GM23338 (cell line): ENCODE results near the gene KRT8. TPM values are rescaled to one million over a fixed set of nuclear protein-coding genes. Genes with fewer than 3 reads are reported as not detected.

Experiments
- ATAC-seq: fragments of 200-7000 bp; cut with Tn5 transposase; 3 replicates; pipeline ENCODE4 v1.9.1; 2020
- DNase-seq: peaks from one replicate; pipeline ENCODE4 v3.0.0-alpha.2; 2015; ENCODE audit warnings: low spot score
- H2AFZ ChIP-seq: fragments of 200-600 bp; sonication (generic); 2 replicates; pipeline ENCODE4 v1.8.0; 2016; ENCODE audit warnings: antibody characterized with exemption, mild to moderate bottlenecking, moderate library complexity
- H3F3A ChIP-seq: fragments of 200-600 bp; sonication (generic); replicated peaks from 2 replicates; pipeline ENCODE4 v1.8.0; 2017; ENCODE audit warnings: antibody characterized with exemption, mixed run types, low read depth
- H3K27ac ChIP-seq: fragments of 200-600 bp; sonication (generic); 2 replicates; pipeline ENCODE4 v1.6.1; 2016; ENCODE audit warnings: low read depth
- H3K27me3 ChIP-seq: fragments of 200-600 bp; sonication (generic); 2 replicates; pipeline ENCODE4 v1.8.0; 2016; ENCODE audit warnings: mild to moderate bottlenecking, mixed run types, moderate library complexity; ENCODE audit not compliant: insufficient read depth
- H3K36me3 ChIP-seq: fragments of 200-600 bp; sonication (generic); 2 replicates; pipeline ENCODE4 v1.8.0; 2016; ENCODE audit warnings: mild to moderate bottlenecking; ENCODE audit not compliant: insufficient read depth
- H3K4me1 ChIP-seq: fragments of 200-600 bp; sonication (generic); 2 replicates; pipeline ENCODE4 v1.8.0; 2016; ENCODE audit warnings: mild to moderate bottlenecking, moderate library complexity; ENCODE audit not compliant: insufficient read depth
- H3K4me2 ChIP-seq: fragments of 200-600 bp; sonication (generic); 2 replicates; pipeline ENCODE4 v1.7.1; 2017; ENCODE audit warnings: mixed run types
- H3K4me3 ChIP-seq: fragments of 200-600 bp; sonication (generic); 2 replicates; pipeline ENCODE4 v1.6.1; 2016; ENCODE audit warnings: mixed run types
- H3K79me2 ChIP-seq: fragments of 200-600 bp; sonication (generic); replicated peaks from 2 replicates; pipeline ENCODE4 v1.8.0; 2017; ENCODE audit warnings: mild to moderate bottlenecking; ENCODE audit not compliant: insufficient read depth
- H3K9me2 ChIP-seq: fragments of 200-600 bp; sonication (generic); 2 replicates; pipeline ENCODE4 v1.8.0; 2017; ENCODE audit not compliant: insufficient read depth
- H4K20me1 ChIP-seq: fragments of 200-600 bp; sonication (generic); replicated peaks from 2 replicates; pipeline ENCODE4 v1.8.0; 2017; ENCODE audit warnings: mild to moderate bottlenecking; ENCODE audit not compliant: insufficient read depth
- H3K27ac Mint-ChIP-seq: 2 replicates; pipeline ENCODE4 v1.8.0; 2020; ENCODE audit warnings: inconsistent platforms, mild to moderate bottlenecking, moderate library complexity, mixed read lengths
- H3K27me3 Mint-ChIP-seq: 3 replicates; pipeline ENCODE4 v1.8.0; 2022; ENCODE audit warnings: low read depth, mild to moderate bottlenecking, moderate library complexity, mixed read lengths, inconsistent platforms; ENCODE audit not compliant: insufficient read depth, poor library complexity
- H3K36me3 Mint-ChIP-seq: 3 replicates; pipeline ENCODE4 v1.8.0; 2021; ENCODE audit warnings: low read depth, mild to moderate bottlenecking, inconsistent platforms, moderate library complexity, mixed read lengths
- H3K4me1 Mint-ChIP-seq: 3 replicates; pipeline ENCODE4 v1.8.0; 2020; ENCODE audit warnings: mild to moderate bottlenecking, inconsistent platforms, mixed read lengths
- H3K4me3 Mint-ChIP-seq: 3 replicates; pipeline ENCODE4 v1.8.0; 2021; ENCODE audit warnings: moderate library complexity, mild to moderate bottlenecking, inconsistent platforms, mixed read lengths
- H3K9me3 Mint-ChIP-seq: 3 replicates; pipeline ENCODE4 v1.8.0; 2020; ENCODE audit warnings: moderate library complexity, mild to moderate bottlenecking, inconsistent platforms, mixed read lengths
- CREB1 ChIP-seq: fragments of 250-450 bp; sonication (Bioruptor Pico); IDR thresholded peaks from 2 replicates; pipeline ENCODE4 v1.5.0; 2020; ENCODE audit warnings: low read depth, mild to moderate bottlenecking, moderate library complexity
- CTCF ChIP-seq, 2 experiments: fragments of 200-600 bp in 1 of 2; sonication (generic) in 1 of 2; conservative IDR thresholded peaks; 2 replicates each; pipeline versions ENCODE4 v1.5.1 to v1.6.1; 2016 to 2017; ENCODE audit warnings: antibody characterized with exemption in 2 of 2, low read depth in 2 of 2, mild to moderate bottlenecking in 2 of 2, moderate library complexity in 1 of 2
- ETS1 ChIP-seq: IDR thresholded peaks from 2 replicates; pipeline ENCODE4 v1.6.1; 2016; ENCODE audit warnings: antibody characterized with exemption
- EZH2 ChIP-seq: fragments of 200-600 bp; sonication (generic); IDR thresholded peaks from one replicate; pipeline ENCODE4 v1.8.0; 2017; ENCODE audit warnings: antibody characterized with exemption, mild to moderate bottlenecking, low read depth; ENCODE audit not compliant: unreplicated experiment
- EZH2phosphoT487 ChIP-seq: fragments of 200-600 bp; sonication (generic); IDR thresholded peaks from one replicate; pipeline ENCODE4 v1.8.1; 2018; ENCODE audit warnings: antibody characterized with exemption; ENCODE audit not compliant: unreplicated experiment
- JUNB ChIP-seq: IDR thresholded peaks from one replicate; pipeline ENCODE4 v1.6.1; 2016; ENCODE audit warnings: antibody characterized with exemption; ENCODE audit not compliant: unreplicated experiment
- NANOG ChIP-seq: IDR thresholded peaks from 2 replicates; pipeline ENCODE4 v1.6.1; 2016; ENCODE audit warnings: antibody characterized with exemption, borderline replicate concordance
- POLR2AphosphoS5 ChIP-seq: IDR thresholded peaks from 2 replicates; pipeline ENCODE4 v1.6.1; 2016; ENCODE audit warnings: antibody characterized with exemption, low read depth
- REST ChIP-seq: IDR thresholded peaks from one replicate; pipeline ENCODE4 v1.6.1; 2018; ENCODE audit warnings: antibody characterized with exemption; ENCODE audit not compliant: unreplicated experiment
- STAT1 ChIP-seq: IDR thresholded peaks from one replicate; pipeline ENCODE4 v1.6.1; 2016; ENCODE audit warnings: antibody characterized with exemption; ENCODE audit not compliant: unreplicated experiment
- ZNF114 ChIP-seq: fragments of 250-450 bp; sonication (Bioruptor Pico); IDR thresholded peaks from 2 replicates; pipeline ENCODE4 v1.5.0; 2020; ENCODE audit warnings: mild to moderate bottlenecking, moderate library complexity
- ZNF331 ChIP-seq: fragments of 250-450 bp; sonication (Bioruptor Pico); IDR thresholded peaks from 2 replicates; pipeline ENCODE4 v1.5.0; 2020; ENCODE audit warnings: low read depth, mild to moderate bottlenecking, moderate library complexity
- ZNF462 ChIP-seq: fragments of 250-450 bp; sonication (Bioruptor Pico); IDR thresholded peaks from 2 replicates; pipeline ENCODE4 v1.5.0; 2020; ENCODE audit warnings: mild to moderate bottlenecking, moderate library complexity
- polyA plus RNA-seq: library from polyadenylated mRNA; unstranded; fragments of >200 nt; fragmentation: Nextera tagmentation; extraction: Ambion mirVana; gene quantifications from 2 replicates; pipeline ENCODE4 v1.2.1, GENCODE V29; 2016
- total RNA-seq: library from RNA; depleted of rRNA; stranded (reverse); fragments of >200 nt; shearing (Covaris generic); gene quantifications from 2 replicates; pipeline ENCODE4 v1.2.3, GENCODE V29; 2014

The KRT8 gene
- total and polyA plus RNA-seq, 2 experiments from 2014 or later = 250 to 322 TPM

- Mint-ChIP-seq H3K27ac (no peak overlapping the region), H3K27me3 (peaks cover 13% of the 10 kb centered on the region), H3K36me3 (no peaks in the 10 kb centered on the region), H3K9me3 (no peaks in the 10 kb centered on the region), H3K4me3 (no peak overlapping the region), H3K4me1 (no peaks in the 10 kb centered on the region)
- ATAC-seq = no peak
- Histone ChIP-seq H3K4me1 (no peaks in the 10 kb centered on the region), H3F3A (no peaks in the 10 kb centered on the region), H3K4me2 (no peak overlapping the region), H4K20me1 (0 out of 2 replicates have a peak, but pooled peaks cover 3% of the 10 kb centered on the region), H2AFZ (no peak overlapping the region), H3K27ac (no peak overlapping the region), H3K4me3 (no peak overlapping the region), H3K9me2 (no peaks in the 10 kb centered on the region), H3K36me3 (no peaks in the 10 kb centered on the region), H3K79me2 (no peaks in the 10 kb centered on the region), H3K27me3 (no peaks in the 10 kb centered on the region)
- no peak for TF ChIP-seq CREB1 (CRISPR knock-in tag)
- no peak for TF ChIP-seq POLR2AphosphoS5
- no peak for TF ChIP-seq JUNB
- no peak for TF ChIP-seq ZNF114
- TF ChIP-seq STAT1 = no peak
- TF ChIP-seq REST = no peak
- TF ChIP-seq ZNF331 (CRISPR knock-in tag) = no peak
- TF ChIP-seq EZH2phosphoT487 = no peak
- TF ChIP-seq ETS1 = no peak
- TF ChIP-seq ZNF462 = no peak
- TF ChIP-seq EZH2 = no peak
- TF ChIP-seq CTCF (conservative IDR thresholded peaks at IDR 0.05; ENCODE audit: low read depth in 2 of 2) = no peak
- TF ChIP-seq NANOG = no peak
- no peak for DNase-seq
These were observed 13.8 kb downstream of the KRT8 start for GRCh38 chr12:52891044-52891443.
